GM12891 (cell line): Measurements from ENCODE around the gene EPHX1.

Experiments used
- PAX5 ChIP-seq: IDR thresholded peaks from 2 replicates; pipeline ENCODE4 v1.6.1; 2011; ENCODE audit warnings: low read length, moderate library complexity, mild to moderate bottlenecking; ENCODE audit not compliant: insufficient read depth, severe bottlenecking
- POLR2A ChIP-seq: IDR thresholded peaks from 2 replicates; pipeline ENCODE4 v1.6.1; 2011; ENCODE audit warnings: low read depth, low read length, control low read depth
- POLR2AphosphoS5 ChIP-seq: IDR thresholded peaks from 2 replicates; pipeline ENCODE4 v1.6.1; 2011; ENCODE audit warnings: low read depth, low read length, control low read depth
- SPI1 ChIP-seq: IDR thresholded peaks from 2 replicates; pipeline ENCODE4 v1.6.1; 2011; ENCODE audit warnings: low read depth, low read length, control low read depth
- TAF1 ChIP-seq: IDR thresholded peaks from 2 replicates; pipeline ENCODE4 v1.6.1; 2011; ENCODE audit warnings: low read depth, low read length, control low read depth

DNA sequence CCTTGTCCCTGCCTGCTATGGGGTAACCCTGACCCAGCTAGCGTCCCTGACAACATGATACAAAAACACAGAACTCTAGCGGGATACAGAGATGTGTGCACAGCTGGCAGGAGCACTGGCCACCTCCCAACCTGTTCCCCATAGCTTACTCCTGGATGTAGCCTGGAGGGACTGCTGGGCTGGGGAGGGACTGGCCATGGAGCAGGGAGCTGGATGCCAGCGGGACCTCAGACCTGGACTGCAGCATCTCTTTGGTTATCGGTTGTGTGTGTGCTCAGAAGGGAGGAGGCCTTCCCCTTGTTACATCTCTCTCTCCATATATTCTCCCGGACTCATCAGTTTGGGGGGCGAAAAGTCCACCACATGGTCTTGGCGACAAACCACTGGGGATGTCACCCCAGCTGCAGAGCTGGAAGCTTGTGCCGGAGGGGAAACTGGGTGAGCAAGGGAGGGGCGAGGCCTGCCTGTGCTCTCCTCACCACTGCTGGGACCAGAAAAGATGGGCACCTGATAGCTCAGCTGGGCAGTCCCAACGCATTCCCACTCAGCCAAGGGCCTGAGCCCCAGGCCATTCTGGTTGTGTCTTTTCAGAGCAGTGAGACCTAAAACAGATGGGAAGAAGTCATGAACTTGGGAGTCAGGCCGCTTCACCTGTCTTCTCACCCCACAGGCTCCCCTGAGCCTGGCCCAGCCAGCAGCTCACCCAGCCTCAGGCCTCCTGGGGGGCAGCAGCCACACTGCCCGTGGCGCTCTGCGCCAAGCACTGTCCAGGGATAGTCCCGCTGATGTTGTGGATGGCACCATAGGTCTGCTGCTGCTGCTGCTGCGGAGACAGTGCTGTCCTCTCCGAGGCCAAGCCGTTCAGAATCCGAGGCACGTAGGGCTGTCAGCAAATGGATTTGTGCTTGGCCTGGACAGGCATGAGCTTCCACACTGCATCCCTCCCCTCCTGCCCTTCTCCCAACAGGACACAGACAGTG lies 36.7 kb downstream of the EPHX1 start:
- no peak for TF ChIP-seq POLR2A
- no peak for TF ChIP-seq PAX5
- TF ChIP-seq TAF1: no peak
- TF ChIP-seq POLR2AphosphoS5: no peak
- TF ChIP-seq SPI1: no peak
